ENCODE measurements around the gene MBNL2.
A peak's percentile ranks its signal among the peaks of the same experiment; 100 is the strongest.

Gene MBNL2

DNA sequence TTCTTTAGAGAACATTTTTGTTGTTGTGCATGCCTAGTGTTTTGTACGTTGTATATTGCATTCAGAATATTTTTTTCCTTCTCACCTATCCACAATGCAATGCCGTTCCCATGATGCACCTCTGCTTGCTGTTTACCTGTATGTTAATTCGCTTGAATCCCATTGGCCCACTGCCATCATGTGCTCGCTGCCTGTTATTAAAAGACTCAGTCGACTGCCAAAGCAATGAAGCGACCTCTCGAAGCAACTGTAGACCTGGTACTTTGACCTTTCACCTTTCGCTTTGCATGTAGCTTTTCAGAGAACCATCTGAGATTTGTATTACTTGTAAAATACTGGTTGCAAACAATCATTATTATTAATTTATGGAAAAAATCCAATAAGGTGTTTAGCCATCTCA is 134.5 kb downstream of the MBNL2 start:
- DNase-seq, result no peak

DNA sequence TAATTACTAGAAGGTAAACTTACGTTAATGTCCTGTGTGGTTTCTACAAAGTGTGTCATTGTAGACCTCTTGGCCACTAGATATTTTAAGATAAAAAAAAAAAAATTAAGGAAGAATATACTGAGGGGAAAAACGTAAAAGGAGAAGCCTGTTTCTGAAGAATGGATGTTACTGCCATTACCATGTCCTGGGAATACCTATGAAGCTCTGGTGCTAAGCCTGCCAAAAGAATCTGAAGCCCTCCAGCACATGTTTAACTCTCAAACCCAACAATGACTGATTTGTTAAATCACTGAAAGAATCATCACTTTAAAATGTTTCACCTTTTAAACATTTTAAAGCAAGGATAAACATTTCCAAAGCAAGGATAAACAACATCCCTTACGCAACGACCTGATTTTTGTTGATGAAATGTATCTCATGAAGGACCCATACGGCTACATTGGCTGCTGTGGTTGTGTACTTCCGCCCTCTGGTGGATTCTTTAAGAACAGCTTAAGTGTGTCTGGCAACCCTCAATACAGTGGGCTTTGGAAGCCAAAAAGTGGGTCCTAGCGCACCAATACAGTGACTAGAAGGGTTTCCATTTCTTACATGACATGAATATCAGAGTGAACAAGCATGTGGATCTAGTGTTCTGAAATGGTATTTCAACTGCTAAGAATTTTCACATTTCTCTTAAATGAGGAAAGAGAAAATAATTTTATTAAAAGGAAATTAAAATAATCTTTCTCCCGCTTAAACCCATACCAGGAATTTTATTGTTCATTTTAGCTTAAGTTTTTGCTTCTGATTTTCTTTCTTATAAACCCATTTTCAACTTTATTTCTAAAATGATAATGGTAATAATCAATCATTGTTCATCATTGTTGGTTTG is 137.3 kb downstream of the MBNL2 start:
- DNase-seq, result peak; percentile 54

- no peak for DNase-seq
Observed at GRCh38 chr13:97360610-97361009, 138.5 kb downstream of the MBNL2 start.

- DNase-seq, result no peak
Observed at GRCh38 chr13:97364031-97364430, 141.9 kb downstream of the MBNL2 start.

- DNase-seq, result no peak
Observed at GRCh38 chr13:97364827-97365226, 142.7 kb downstream of the MBNL2 start.

- DNase-seq, result no peak
Observed at GRCh38 chr13:97366172-97366688, 144.1 kb downstream of the MBNL2 start.

DNA sequence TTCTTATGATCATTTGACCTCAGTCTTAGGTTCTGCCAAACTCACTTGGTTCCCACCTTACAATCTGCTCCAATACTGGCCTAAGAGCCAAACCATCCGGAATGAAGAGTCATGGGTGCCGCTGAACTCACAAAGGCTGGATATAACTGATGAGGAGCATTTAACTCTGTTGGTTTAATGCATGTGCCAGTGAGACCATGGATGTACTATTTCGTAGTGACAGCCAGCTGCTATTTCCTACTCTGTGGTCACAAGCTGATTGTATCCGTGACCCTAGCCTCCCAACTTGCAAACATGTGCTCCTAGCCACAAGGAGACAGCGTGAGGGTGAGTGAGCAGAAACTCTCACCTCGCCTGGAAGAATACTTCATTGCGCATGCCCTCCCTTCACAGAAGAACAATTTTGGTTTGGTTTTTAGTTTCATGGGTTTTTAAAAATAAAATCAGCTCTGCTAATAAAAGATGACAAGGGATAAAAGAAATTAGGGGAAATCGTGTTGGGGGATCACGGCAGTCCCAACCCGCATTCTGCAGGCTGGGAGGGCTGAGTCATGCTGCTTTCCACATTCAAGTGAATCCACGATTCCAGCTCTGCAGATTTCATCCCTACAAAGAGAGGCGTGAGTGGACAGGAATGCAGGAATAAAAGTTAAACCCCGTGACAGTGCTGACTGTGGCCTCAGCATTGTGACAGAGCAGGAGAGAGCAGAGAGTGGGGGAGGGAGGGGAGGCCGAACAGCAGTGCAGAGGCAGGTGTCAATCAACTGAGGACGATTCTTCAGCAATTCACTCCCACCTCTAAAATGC is 145.1 kb downstream of the MBNL2 start:
- peak; percentile 86 for DNase-seq

- DNase-seq, result peak; percentile 36
Observed at GRCh38 chr13:97369261-97369893, 147.2 kb downstream of the MBNL2 start.

GRCh38 chr13:97371486-97372109 is 149.5 kb downstream of the MBNL2 start:
- no peak for DNase-seq

DNA sequence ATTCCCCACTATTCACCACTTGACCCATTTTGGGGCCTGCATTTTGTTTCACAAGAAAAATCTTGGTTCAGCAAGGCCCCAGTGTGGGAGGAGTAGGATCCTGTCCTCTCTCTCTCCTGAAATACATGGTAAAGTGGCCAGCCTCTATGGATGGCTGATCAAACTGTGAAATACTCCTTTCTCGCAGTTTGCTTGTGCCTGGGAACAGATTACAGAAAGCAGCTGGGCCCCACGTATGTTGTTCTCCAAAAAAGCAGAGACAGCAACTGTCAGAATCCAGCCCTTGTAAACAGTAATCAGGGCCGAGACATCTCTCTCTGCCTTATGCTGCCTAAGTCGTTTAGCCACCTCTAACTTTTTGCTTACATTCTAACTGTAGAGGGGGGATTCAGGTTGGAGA is 150.8 kb downstream of the MBNL2 start:
- peak; percentile 10 for DNase-seq

DNA sequence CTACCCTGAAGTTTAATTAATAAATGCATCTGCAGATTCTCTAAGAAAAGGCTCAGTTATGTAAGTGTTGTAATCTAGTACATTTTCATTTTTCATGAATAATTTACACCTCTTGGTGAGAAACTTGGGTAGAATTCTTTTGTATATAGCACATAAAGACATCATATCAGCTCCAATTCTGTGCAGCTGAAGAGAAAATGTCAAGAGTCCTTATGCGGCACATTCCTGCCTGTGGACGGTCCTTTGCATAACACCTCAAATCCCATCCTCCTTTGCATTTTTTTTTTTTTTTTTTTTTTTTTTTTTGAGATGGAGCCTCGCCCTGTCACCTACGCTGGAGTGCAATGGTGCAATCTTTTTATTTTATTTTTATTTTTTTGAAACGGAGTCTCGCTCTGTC is 151.7 kb downstream of the MBNL2 start:
- DNase-seq, result no peak

DNA sequence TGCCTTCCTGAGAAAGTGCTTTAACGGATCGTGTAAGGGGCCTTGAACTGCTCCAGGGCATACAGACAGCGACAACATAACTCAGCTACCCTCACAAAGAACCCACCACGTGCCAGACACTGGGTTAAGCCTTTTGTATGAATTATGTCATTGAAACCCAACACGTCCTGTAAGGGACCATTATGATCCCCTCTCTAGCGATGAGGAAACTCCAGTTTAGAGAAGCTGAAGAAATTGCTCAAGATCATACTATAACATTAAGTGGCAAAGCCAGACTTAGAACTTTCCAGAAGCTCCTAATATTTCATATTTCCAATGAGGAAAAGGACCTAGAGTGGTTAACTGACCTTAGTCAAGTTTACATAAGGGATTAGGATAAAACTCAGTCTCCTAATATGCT is 154.8 kb downstream of the MBNL2 start:
- DNase-seq, result no peak

- no peak for DNase-seq
Observed at GRCh38 chr13:97379386-97379785, 157.3 kb downstream of the MBNL2 start.

GRCh38 chr13:97380696-97381095 is 158.6 kb downstream of the MBNL2 start:
- DNase-seq, result no peak

- no peak for DNase-seq
Observed at GRCh38 chr13:97381189-97381588, 159.1 kb downstream of the MBNL2 start.

DNA sequence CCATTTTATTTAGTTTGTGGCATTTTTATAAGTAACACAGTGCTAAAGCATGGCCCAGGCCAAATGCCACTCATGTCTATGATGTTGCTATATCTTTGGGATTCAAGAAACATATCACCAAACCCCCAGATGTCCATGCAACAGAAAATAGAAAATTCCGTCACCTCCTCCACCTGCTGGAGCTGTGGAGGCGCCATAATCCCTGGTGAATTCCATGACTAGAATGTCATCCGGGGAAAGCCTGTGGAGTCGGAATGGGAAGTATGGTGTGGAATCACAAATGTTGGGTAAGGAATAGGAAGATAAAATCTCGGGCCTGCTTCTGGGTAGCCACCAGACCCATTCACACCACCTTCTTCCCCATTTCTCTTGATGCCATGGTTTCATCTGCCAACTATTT is 160.1 kb downstream of the MBNL2 start:
- DNase-seq, result no peak

DNA sequence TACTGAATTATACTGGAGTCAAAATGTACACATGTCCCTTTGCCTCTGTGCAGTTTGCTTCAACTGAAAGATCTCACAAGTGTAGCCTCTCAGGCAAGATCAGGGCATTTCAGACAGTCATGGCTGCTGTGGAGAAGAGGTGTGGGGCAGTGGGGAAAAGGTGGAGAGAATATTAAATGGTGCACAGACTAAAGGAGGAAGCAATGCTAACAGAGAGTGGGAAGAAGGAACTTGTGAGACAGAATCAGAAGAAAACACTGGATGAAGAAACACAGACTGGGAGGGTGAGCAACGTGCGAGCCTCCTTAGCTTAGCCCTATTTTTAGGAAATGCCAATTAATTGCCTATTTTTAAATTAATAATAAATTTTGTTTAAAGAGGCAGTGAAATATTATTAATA is 162.2 kb downstream of the MBNL2 start:
- DNase-seq, result no peak

- no peak for DNase-seq
Observed at GRCh38 chr13:97385146-97385545, 163.0 kb downstream of the MBNL2 start.

DNA sequence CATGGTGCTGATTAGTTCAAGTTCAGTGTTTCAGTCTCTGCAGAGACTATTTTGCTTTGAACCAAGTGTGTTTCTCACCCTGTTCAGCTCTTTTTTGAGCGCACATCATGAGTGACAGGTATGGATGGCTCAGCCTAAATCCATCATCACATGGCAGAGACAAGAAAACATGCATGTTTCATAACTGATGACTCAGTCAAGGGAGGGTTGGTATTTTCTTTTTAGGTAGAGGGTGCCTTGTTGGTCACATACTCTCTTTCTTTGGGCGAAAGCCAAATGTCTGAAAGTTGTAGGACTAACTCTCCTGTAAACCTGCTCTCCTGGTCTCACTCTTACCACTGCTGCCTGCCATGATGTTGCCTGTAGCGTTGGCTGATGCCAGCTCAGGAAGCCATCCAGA is 163.7 kb downstream of the MBNL2 start:
- DNase-seq, result no peak

DNA sequence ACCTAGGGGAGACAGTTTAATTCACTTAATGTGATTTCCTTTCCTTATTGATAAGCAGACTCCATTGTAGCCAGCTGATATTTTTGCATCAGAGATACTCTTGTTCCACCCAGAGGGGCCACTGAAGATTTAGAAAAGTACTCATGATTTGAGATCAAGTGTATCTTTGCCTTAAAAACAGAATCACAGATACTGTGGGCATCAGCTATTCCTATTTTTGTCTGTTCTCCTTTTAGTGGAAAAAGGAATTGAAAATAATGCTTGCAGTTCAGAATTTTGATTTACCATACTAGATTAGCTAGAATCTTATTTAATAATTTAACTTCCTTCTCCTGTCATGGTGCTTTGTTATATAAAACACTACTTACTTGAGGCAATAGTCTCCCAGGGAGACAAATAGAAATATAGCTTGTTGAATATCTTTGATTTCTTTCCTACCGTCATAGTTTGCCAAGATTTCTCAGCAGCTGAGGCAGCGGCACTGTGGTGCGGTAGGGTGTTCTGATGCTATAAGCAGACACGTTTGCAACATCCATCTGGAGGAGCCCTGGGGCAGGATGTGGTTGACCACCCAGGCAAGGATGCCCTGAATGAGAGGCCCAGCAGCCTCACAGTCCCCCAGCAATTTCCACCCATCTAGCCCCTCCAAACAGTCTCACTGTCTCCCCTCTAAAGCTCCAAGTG is 164.8 kb downstream of the MBNL2 start:
- no peak for DNase-seq

GRCh38 chr13:97387485-97387839 is 165.3 kb downstream of the MBNL2 start:
- DNase-seq, result no peak

GRCh38 chr13:97387890-97388289 is 165.8 kb downstream of the MBNL2 start:
- no peak for DNase-seq
